HepG2 (cell line): ENCODE data around the gene MCF2L. TPM values are rescaled to one million over a fixed set of nuclear protein-coding genes. Genes with fewer than 3 reads are reported as not detected.

ENCODE experiments used
- ATAC-seq: fragments of 200-7000 bp; cut with Tn5 transposase; 3 replicates; pipeline ENCODE4 v1.9.1; 2020; ENCODE audit warnings: mild to moderate bottlenecking, moderate library complexity
- BruUV-seq: library from RNA; stranded (reverse); fragments of 400-500 nt; replicated peaks from 2 replicates; lab custom pipeline; 2021; lab: Mats Ljungman, UMichigan
- CTCF ChIA-PET: fragments of 300-600 bp; formaldehyde crosslinking; extraction: SDS; loops from one replicate; lab custom pipeline; 2021; ENCODE audit warnings: low total read pairs, inconsistent platforms, low intra/inter-chr PET ratio; lab: Yijun Ruan, JAX
- POLR2A ChIA-PET: fragments of 350-600 bp; sonication (Branson Sonifier 250); formaldehyde crosslinking; loops from one replicate; lab custom pipeline; 2020; ENCODE audit warnings: antibody characterized with exemption, inconsistent platforms; lab: Yijun Ruan, JAX
- DNase-seq: peaks from one replicate; pipeline ENCODE4 v3.0.0-alpha.2; 2015; ENCODE audit warnings: low spot score
- FAIRE-seq: peaks from 3 replicates; lab custom pipeline; 2011; peaks lifted over from hg19 to GRCh38; lab: Jason Lieb, UNC
- H2AFZ ChIP-seq: one replicate; pipeline ENCODE4 v1.6.1; 2011; ENCODE audit warnings: low read length, inconsistent platforms
- H3K27ac ChIP-seq: fragments of 300-600 bp; 3 replicates; pipeline ENCODE4 v1.8.0; 2011; ENCODE audit warnings: mixed run types, mild to moderate bottlenecking, mixed read lengths, low read length, inconsistent platforms; ENCODE audit not compliant: insufficient read depth; ENCODE audit errors: extremely low read length
- H3K27me3 ChIP-seq, 2 experiments: fragments of 200-600 bp in 1 of 2; 2 replicates in 1 of 2; 3 replicates in 1 of 2; pipeline versions ENCODE4 v1.6.0 to v1.8.0; 2011; ENCODE audit warnings: low read length in 2 of 2, mild to moderate bottlenecking in 2 of 2, moderate library complexity in 2 of 2, inconsistent platforms in 1 of 2; ENCODE audit not compliant: insufficient read depth in 2 of 2, control insufficient read depth in 1 of 2
- H3K36me3 ChIP-seq, 2 experiments: fragments of 200-600 bp in 1 of 2; replicated peaks in 1 of 2; 2 replicates in 1 of 2; 3 replicates in 1 of 2; pipeline versions ENCODE4 v1.5.1 to v1.8.0; 2011; ENCODE audit warnings: low read length in 2 of 2, inconsistent platforms in 1 of 2; ENCODE audit not compliant: insufficient read depth in 2 of 2, control insufficient read depth in 1 of 2
- H3K4me1 ChIP-seq: 2 replicates; pipeline ENCODE4 v1.5.1; 2012; ENCODE audit warnings: low read length, inconsistent platforms; ENCODE audit not compliant: insufficient read depth
- H3K4me2 ChIP-seq: 2 replicates; pipeline ENCODE4 v1.6.0; 2011; ENCODE audit warnings: low read depth, low read length, inconsistent platforms
- H3K4me3 ChIP-seq, 3 experiments: fragments of 200-600 bp in 1 of 3; sonication (generic), shearing (Covaris generic) in 1 of 3; replicated peaks in 1 of 3; 2 replicates each; pipeline ENCODE4 v1.5.1; 2011 to 2016; ENCODE audit warnings: low read length in 3 of 3, inconsistent platforms in 2 of 3, low read depth in 2 of 3, mild to moderate bottlenecking in 2 of 3, control low read depth in 1 of 3, mixed read lengths in 1 of 3; ENCODE audit not compliant: insufficient read depth in 1 of 3
- H3K79me2 ChIP-seq: one replicate; pipeline ENCODE4 v1.6.1; 2011; ENCODE audit warnings: low read length, inconsistent platforms; ENCODE audit not compliant: insufficient read depth
- H3K9ac ChIP-seq: 2 replicates; pipeline ENCODE4 v1.6.0; 2011; ENCODE audit warnings: mild to moderate bottlenecking, low read depth, low read length, inconsistent platforms; ENCODE audit not compliant: insufficient read depth
- H3K9me3 ChIP-seq: 2 replicates; pipeline ENCODE4 v1.5.1; 2012; ENCODE audit warnings: mild to moderate bottlenecking, low read length
- H4K20me1 ChIP-seq: 2 replicates; pipeline ENCODE4 v1.6.0; 2011; ENCODE audit warnings: inconsistent platforms, mild to moderate bottlenecking, low read length, moderate library complexity; ENCODE audit not compliant: insufficient read depth
- DNMT3B ChIP-seq: conservative IDR thresholded peaks from 2 replicates; pipeline ENCODE4 v1.6.1; 2016; ENCODE audit warnings: missing biosample characterization, control low read depth
- KDM5B ChIP-seq: sonication (generic); formaldehyde crosslinking; IDR thresholded peaks from 2 replicates; pipeline ENCODE4 v1.4.0; 2020; ENCODE audit warnings: missing genetic modification reagents, mild to moderate bottlenecking, borderline replicate concordance
- KLF11 ChIP-seq: IDR thresholded peaks from 2 replicates; pipeline ENCODE4 v1.6.1; 2016; ENCODE audit warnings: missing compliant biosample characterization
- MBNL3 ChIP-seq: fragments of 250-450 bp; sonication (Bioruptor Pico); conservative IDR thresholded peaks from 2 replicates; pipeline ENCODE4 v1.8.0; 2022; ENCODE audit warnings: mild to moderate bottlenecking, inconsistent platforms
- MEIS1 ChIP-seq: sonication (generic); formaldehyde crosslinking; IDR thresholded peaks from 2 replicates; pipeline ENCODE4 v1.9.0; 2021; ENCODE audit warnings: mild to moderate bottlenecking, missing genetic modification reagents, moderate library complexity, borderline replicate concordance
- POLR2AphosphoS5 ChIP-seq: IDR thresholded peaks from 2 replicates; pipeline ENCODE4 v1.6.1; 2012; ENCODE audit warnings: low read depth, low read length
- TCF12 ChIP-seq, 2 experiments: fragments of 450-650 bp in 1 of 2; sonication (generic) in 1 of 2; formaldehyde crosslinking in 1 of 2; IDR thresholded peaks; 2 replicates each; pipeline versions ENCODE4 v1.6.1 to v1.8.0; 2017 to 2022; ENCODE audit warnings: antibody characterized with exemption in 1 of 2, mild to moderate bottlenecking in 1 of 2, missing genetic modification reagents in 1 of 2, moderate library complexity in 1 of 2
- ZBTB25 ChIP-seq: IDR thresholded peaks from 2 replicates; pipeline ENCODE4 v1.6.1; 2018; ENCODE audit warnings: missing genetic modification reagents
- ZBTB7B ChIP-seq: sonication (generic); formaldehyde crosslinking; IDR thresholded peaks from 2 replicates; pipeline ENCODE4 v1.4.0; 2020; ENCODE audit warnings: missing genetic modification reagents
- ZEB1 ChIP-seq: IDR thresholded peaks from 2 replicates; pipeline ENCODE4 v1.6.1; 2012; ENCODE audit warnings: mild to moderate bottlenecking, low read depth, inconsistent platforms; ENCODE audit not compliant: insufficient replicate concordance
- ZNF354B ChIP-seq: sonication (generic); formaldehyde crosslinking; IDR thresholded peaks from 2 replicates; pipeline ENCODE4 v1.8.0; 2022; ENCODE audit warnings: mild to moderate bottlenecking, missing genetic modification reagents
- ZNF619 ChIP-seq: sonication (generic); formaldehyde crosslinking; IDR thresholded peaks from 2 replicates; pipeline ENCODE4 v1.4.0; 2020; ENCODE audit warnings: mild to moderate bottlenecking, missing genetic modification reagents
- ZNF784 ChIP-seq: sonication (generic); formaldehyde crosslinking; IDR thresholded peaks from 2 replicates; pipeline ENCODE4 v1.5.1; 2020; ENCODE audit warnings: missing genetic modification reagents, mild to moderate bottlenecking, borderline replicate concordance
- ZNF878 ChIP-seq: sonication (generic); formaldehyde crosslinking; IDR thresholded peaks from 2 replicates; pipeline ENCODE4 v1.8.1; 2023; ENCODE audit warnings: mild to moderate bottlenecking, missing genetic modification reagents, moderate library complexity
- ZNF891 ChIP-seq: sonication (generic); formaldehyde crosslinking; IDR thresholded peaks from 2 replicates; pipeline ENCODE4 v1.5.0; 2020; ENCODE audit warnings: mild to moderate bottlenecking, missing genetic modification reagents
- ZSCAN31 ChIP-seq: sonication (generic); formaldehyde crosslinking; IDR thresholded peaks from 2 replicates; pipeline ENCODE4 v1.5.0; 2020; ENCODE audit warnings: low read depth, mild to moderate bottlenecking, missing genetic modification reagents
- WGBS: methylation state at CpG from one replicate; pipeline ENCODE4 v1.1.6; 2017; ENCODE audit warnings: low lambda C conversion rate; 5-methylcytosine and 5-hydroxymethylcytosine counted together
- in situ Hi-C: cut with HindIII; loops from 2 replicates; pipeline ENCODE4 v1.10.0; 2017; ENCODE audit warnings: low pct_unique_long_range_greater_than_20kb; ENCODE audit not compliant: extremely low pct_ligation_motif_present
- intact Hi-C: fragments of 100-400 bp; cut with micrococcal nuclease; formaldehyde crosslinking; loops from one replicate; pipeline ENCODE4 v1.10.0; 2022; ENCODE audit not compliant: unreplicated experiment
- polyA plus RNA-seq, 8 experiments: library from polyadenylated mRNA; depleted of rRNA in 3 of 8; stranded (reverse) in 7 of 8; unstranded in 1 of 8; fragments of >200 nt; fragmentation: Illumina TruSeq in 4 of 8; extraction: Trizol in 4 of 8; gene quantifications; 2 replicates each; pipeline versions ENCODE4 v1.2.1 to v1.2.3, GENCODE V29; 2011 to 2016; ENCODE audit warnings: low read depth in 4 of 8, missing spikeins in 1 of 8, mixed read lengths in 1 of 8; ENCODE audit not compliant: insufficient read depth in 1 of 8
- total RNA-seq, 5 experiments: library from RNA; depleted of rRNA; stranded (reverse); fragments of >200 nt; fragmentation: Illumina TruSeq; extraction: Trizol; gene quantifications; 2 replicates each; pipeline ENCODE4 v1.2.3, GENCODE V29; 2016; ENCODE audit warnings: low read depth in 1 of 5
- TF ChIP-seq, protein P1 (sequence below): sonication (generic); formaldehyde crosslinking; IDR thresholded peaks from 2 replicates; pipeline ENCODE4 v1.4.0; 2020; ENCODE audit warnings: missing genetic modification reagents, low read depth, mild to moderate bottlenecking, borderline replicate concordance
- TF ChIP-seq, protein P2 (sequence below): sonication (generic); formaldehyde crosslinking; IDR thresholded peaks from 2 replicates; pipeline ENCODE4 v1.5.1; 2020; ENCODE audit warnings: mild to moderate bottlenecking, missing genetic modification reagents, moderate library complexity

Gene MCF2L
- total and polyA plus RNA-seq, 2 of the 13 experiments (the other 11 are each of a cell fraction or from before 2014, with no cell fraction given) = 19.4 to 28.4 TPM

- no peaks in the 10 kb centered on the region for H4K20me1 ChIP-seq
- no peak overlapping the region for H3K27ac ChIP-seq
- H3K9me3 ChIP-seq = no peaks in the 10 kb centered on the region
- TF ChIP-seq ZNF878 (CRISPR knock-in tag) = no peak
- TF ChIP-seq, protein P1, sequence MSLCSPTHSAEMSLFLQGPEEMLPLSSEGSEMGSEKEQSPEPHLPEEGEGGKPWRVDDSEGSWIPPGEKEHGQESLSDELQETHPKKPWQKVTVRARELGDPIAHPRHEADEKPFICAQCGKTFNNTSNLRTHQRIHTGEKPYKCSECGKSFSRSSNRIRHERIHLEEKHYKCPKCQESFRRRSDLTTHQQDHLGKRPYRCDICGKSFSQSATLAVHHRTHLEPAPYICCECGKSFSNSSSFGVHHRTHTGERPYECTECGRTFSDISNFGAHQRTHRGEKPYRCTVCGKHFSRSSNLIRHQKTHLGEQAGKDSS (CRISPR knock-in tag) = no peak
- TF ChIP-seq KLF11 (CRISPR knock-in tag) = no peak
- no peak for TF ChIP-seq DNMT3B (CRISPR knock-in tag)
- no peak for TF ChIP-seq ZSCAN31 (CRISPR knock-in tag)
- no peak for TF ChIP-seq ZBTB7B
- no peak for TF ChIP-seq ZEB1
- no peak for TF ChIP-seq ZNF354B (CRISPR knock-in tag)
- TF ChIP-seq ZNF784 (CRISPR knock-in tag) = no peak
- TF ChIP-seq POLR2AphosphoS5 = no peak
- TF ChIP-seq ZBTB25 = no peak
- no peak for TF ChIP-seq ZNF891
- no peak for TF ChIP-seq ZNF619 (CRISPR knock-in tag)
- no peak for TF ChIP-seq MBNL3
- TF ChIP-seq, protein P2, sequence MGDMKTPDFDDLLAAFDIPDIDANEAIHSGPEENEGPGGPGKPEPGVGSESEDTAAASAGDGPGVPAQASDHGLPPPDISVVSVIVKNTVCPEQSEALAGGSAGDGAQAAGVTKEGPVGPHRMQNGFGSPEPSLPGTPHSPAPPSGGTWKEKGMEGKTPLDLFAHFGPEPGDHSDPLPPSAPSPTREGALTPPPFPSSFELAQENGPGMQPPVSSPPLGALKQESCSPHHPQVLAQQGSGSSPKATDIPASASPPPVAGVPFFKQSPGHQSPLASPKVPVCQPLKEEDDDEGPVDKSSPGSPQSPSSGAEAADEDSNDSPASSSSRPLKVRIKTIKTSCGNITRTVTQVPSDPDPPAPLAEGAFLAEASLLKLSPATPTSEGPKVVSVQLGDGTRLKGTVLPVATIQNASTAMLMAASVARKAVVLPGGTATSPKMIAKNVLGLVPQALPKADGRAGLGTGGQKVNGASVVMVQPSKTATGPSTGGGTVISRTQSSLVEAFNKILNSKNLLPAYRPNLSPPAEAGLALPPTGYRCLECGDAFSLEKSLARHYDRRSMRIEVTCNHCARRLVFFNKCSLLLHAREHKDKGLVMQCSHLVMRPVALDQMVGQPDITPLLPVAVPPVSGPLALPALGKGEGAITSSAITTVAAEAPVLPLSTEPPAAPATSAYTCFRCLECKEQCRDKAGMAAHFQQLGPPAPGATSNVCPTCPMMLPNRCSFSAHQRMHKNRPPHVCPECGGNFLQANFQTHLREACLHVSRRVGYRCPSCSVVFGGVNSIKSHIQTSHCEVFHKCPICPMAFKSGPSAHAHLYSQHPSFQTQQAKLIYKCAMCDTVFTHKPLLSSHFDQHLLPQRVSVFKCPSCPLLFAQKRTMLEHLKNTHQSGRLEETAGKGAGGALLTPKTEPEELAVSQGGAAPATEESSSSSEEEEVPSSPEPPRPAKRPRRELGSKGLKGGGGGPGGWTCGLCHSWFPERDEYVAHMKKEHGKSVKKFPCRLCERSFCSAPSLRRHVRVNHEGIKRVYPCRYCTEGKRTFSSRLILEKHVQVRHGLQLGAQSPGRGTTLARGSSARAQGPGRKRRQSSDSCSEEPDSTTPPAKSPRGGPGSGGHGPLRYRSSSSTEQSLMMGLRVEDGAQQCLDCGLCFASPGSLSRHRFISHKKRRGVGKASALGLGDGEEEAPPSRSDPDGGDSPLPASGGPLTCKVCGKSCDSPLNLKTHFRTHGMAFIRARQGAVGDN (CRISPR knock-in tag) = no peak
- no peak for TF ChIP-seq TCF12 (IDR thresholded peaks at IDR 0.05)
- no peak for TF ChIP-seq TCF12 (CRISPR knock-in tag; IDR thresholded peaks at IDR 0.05)
- no peak for TF ChIP-seq MEIS1
- TF ChIP-seq KDM5B = no peak
- ChIA-PET CTCF (no interaction called here), POLR2A (no interaction called here)
- DNase-seq (no peak), FAIRE-seq (no peak), ATAC-seq (no peak)
- no peak overlapping the region for H3K9ac ChIP-seq
- in situ Hi-C loops (no loop called here), intact Hi-C loops (no loop called here)
- H2AFZ ChIP-seq = no peak overlapping the region
- no peaks in the 10 kb centered on the region for H3K79me2 ChIP-seq
- peaks cover 0 to 7% of the 10 kb centered on the region in 2 experiments; a peak in 3 of 5 replicates for H3K36me3 ChIP-seq
- no TSS peak for BruUV-seq
- no peaks in the 10 kb centered on the region for H3K4me1 ChIP-seq
- H3K27me3 ChIP-seq = no peaks in the 10 kb centered on the region
- H3K4me3 ChIP-seq = no peak overlapping the region
- no peak overlapping the region for H3K4me2 ChIP-seq
- 83% methylated on average over 5 of the region's 14 CpGs for WGBS
Measured at GRCh38 chr13:113094410-113094800, 125.4 kb downstream of the MCF2L start.
